ENCODE measurements around the gene MAN2B1. TPM values are rescaled to one million over a fixed set of nuclear protein-coding genes. Genes with fewer than 3 reads are reported as not detected.

The MAN2B1 gene
- total RNA-seq, 1 donor from 2014 or later, result 90.6 TPM

- Mint-ChIP-seq H3K27me3 (no peaks in the 10 kb centered on the region), H3K27ac (peak overlapping the region; percentile 79), H3K36me3 (peaks cover 3% of the 10 kb centered on the region), H3K4me1 (ENCODE audit: unreplicated experiment) (peaks cover 13% of the 10 kb centered on the region), H3K4me3 (peak overlapping the region; percentile 99), H3K9me3 (no peaks in the 10 kb centered on the region)
- no peak for DNase-seq (ENCODE audit: extremely low spot score, unreplicated experiment)
- TF ChIP-seq CTCF (conservative IDR thresholded peaks at IDR 0.05), result no peak
Measured at GRCh38 chr19:12665671-12666264, 774 bp downstream of the MAN2B1 start.

GRCh38 chr19:12665281-12665573, 1.3 kb downstream of the MAN2B1 start:
- H3K4me1 Mint-ChIP-seq (ENCODE audit: unreplicated experiment), result peaks cover 13% of the 10 kb centered on the region
- H3K9me3 Mint-ChIP-seq, result no peaks in the 10 kb centered on the region
- no peaks in the 10 kb centered on the region for H3K27me3 Mint-ChIP-seq
- H3K4me3 Mint-ChIP-seq, result peak overlapping the region; percentile 51
- DNase-seq (ENCODE audit: extremely low spot score, unreplicated experiment), result no peak
- H3K36me3 Mint-ChIP-seq, result peaks cover 3% of the 10 kb centered on the region
- no peak overlapping the region for H3K27ac Mint-ChIP-seq
- TF ChIP-seq CTCF (conservative IDR thresholded peaks at IDR 0.05), result no peak

GRCh38 chr19:12664406-12665280, 1.9 kb downstream of the MAN2B1 start:
- H3K36me3 Mint-ChIP-seq, result peaks cover 6% of the 10 kb centered on the region
- peak overlapping the region; percentile 51 for H3K4me3 Mint-ChIP-seq
- H3K27ac Mint-ChIP-seq, result no peak overlapping the region
- no peak for DNase-seq (ENCODE audit: extremely low spot score, unreplicated experiment)
- no peaks in the 10 kb centered on the region for H3K27me3 Mint-ChIP-seq
- TF ChIP-seq CTCF (conservative IDR thresholded peaks at IDR 0.05), result no peak
- peaks cover 13% of the 10 kb centered on the region for H3K4me1 Mint-ChIP-seq (ENCODE audit: unreplicated experiment)
- H3K9me3 Mint-ChIP-seq, result no peaks in the 10 kb centered on the region

- peaks cover 6% of the 10 kb centered on the region for H3K36me3 Mint-ChIP-seq
Measured at GRCh38 chr19:12660980-12661379, 5.6 kb downstream of the MAN2B1 start.

GRCh38 chr19:12657966-12658365, 8.6 kb downstream of the MAN2B1 start:
- peaks cover 16% of the 10 kb centered on the region for H3K36me3 Mint-ChIP-seq
- no peak overlapping the region for H3K27ac Mint-ChIP-seq

More at GRCh38 chr19:12660980-12661379, 5.6 kb downstream of the MAN2B1 start:
- TF ChIP-seq CTCF (conservative IDR thresholded peaks at IDR 0.05), result no peak
- no peak for DNase-seq (ENCODE audit: extremely low spot score, unreplicated experiment)
- Mint-ChIP-seq H3K27me3 (no peaks in the 10 kb centered on the region), H3K27ac (no peak overlapping the region), H3K4me1 (ENCODE audit: unreplicated experiment) (peaks cover 4% of the 10 kb centered on the region), H3K4me3 (no peak overlapping the region), H3K9me3 (no peaks in the 10 kb centered on the region)

More at GRCh38 chr19:12657966-12658365, 8.6 kb downstream of the MAN2B1 start:
- no peaks in the 10 kb centered on the region for H3K9me3 Mint-ChIP-seq
- no peak overlapping the region for H3K4me3 Mint-ChIP-seq
- H3K27me3 Mint-ChIP-seq, result no peaks in the 10 kb centered on the region
- no peak for DNase-seq (ENCODE audit: extremely low spot score, unreplicated experiment)
- no peaks in the 10 kb centered on the region for H3K4me1 Mint-ChIP-seq (ENCODE audit: unreplicated experiment)
- TF ChIP-seq CTCF (conservative IDR thresholded peaks at IDR 0.05), result no peak
